HK-2 (cell line): ENCODE measurements around the gene RAD51B.

Experiments
- DNase-seq: peaks from one replicate; pipeline ENCODE4 v3.0.0-alpha.2; 2018; ENCODE audit not compliant: unreplicated experiment

RAD51B gene

GRCh38 chr14:68363843-68364767 is 544.5 kb downstream of the RAD51B start:
- no peak for DNase-seq

DNA sequence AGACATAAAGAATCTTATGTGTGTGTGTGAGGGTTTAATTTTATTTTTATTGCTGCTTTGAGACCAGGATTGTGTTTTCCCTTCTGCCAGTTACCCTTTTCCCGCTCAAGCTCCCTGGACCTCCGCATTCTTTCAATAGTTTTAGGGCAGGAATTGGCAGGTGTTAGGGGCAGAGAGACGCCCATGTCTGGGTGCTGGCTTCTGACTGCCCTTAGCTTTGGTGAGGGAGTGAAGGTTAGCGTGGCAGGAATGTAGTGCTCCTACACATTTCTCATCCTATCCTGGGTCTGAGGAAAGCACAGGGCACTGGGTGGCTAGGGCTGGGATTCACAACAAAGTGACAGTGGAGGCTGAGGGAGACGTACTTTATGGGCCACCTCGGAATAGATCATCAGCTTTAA is 545.2 kb downstream of the RAD51B start:
- no peak for DNase-seq

- no peak for DNase-seq
Measured at GRCh38 chr14:68365228-68365627, 545.6 kb downstream of the RAD51B start.

GRCh38 chr14:68366656-68367055 is 547.1 kb downstream of the RAD51B start:
- DNase-seq, result no peak

GRCh38 chr14:68367536-68367935 is 548.0 kb downstream of the RAD51B start:
- DNase-seq, result no peak

- DNase-seq, result no peak
Measured at GRCh38 chr14:68368850-68369249, 549.3 kb downstream of the RAD51B start.

- DNase-seq, result no peak
Measured at GRCh38 chr14:68369281-68370056, 549.9 kb downstream of the RAD51B start.

- DNase-seq, result no peak
Measured at GRCh38 chr14:68370057-68370360, 550.4 kb downstream of the RAD51B start.

DNA sequence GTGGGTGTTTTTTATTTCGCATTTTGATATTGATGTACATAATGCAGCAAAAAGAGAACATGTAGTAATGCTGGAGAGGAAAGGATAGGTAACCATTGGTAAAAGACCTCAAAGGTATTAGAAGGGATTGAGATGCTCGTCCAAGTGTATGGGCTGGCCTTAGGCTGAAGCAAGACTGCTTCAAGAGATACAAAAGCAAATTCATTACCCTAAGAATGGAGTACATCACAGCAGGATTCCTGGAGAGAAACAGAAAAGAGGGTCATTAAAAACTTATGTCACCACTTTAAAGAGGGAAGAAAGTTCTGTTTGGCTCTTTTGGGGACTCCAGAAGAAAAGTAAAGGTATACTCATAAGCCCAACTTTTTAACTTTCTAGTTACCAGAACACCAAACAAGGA is 552.8 kb downstream of the RAD51B start:
- no peak for DNase-seq

DNA sequence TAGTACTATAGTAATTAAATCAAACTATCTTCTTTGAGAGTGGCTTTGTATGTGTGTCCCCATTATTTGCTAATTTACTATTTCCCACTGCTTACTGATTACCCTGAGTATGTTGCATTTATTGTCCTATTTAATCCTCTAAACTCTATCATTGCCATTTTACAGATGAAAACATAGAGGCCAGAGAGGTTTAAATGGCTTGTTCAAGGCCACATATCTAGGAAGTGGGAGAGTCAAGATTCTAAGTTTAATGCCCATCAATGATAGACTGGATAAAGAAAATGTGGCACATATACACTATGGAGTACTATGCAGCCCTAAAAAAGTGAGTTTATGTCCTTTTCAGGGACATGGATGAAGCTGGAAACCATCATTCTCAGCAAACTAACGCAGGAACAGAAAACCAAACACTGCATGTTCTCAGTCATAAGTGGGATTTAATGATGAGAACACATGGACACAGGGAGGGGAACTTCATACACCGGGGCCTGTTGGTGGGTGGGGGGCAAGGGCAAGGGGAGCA is 553.6 kb downstream of the RAD51B start:
- no peak for DNase-seq

GRCh38 chr14:68373847-68374444 is 554.4 kb downstream of the RAD51B start:
- no peak for DNase-seq

DNA sequence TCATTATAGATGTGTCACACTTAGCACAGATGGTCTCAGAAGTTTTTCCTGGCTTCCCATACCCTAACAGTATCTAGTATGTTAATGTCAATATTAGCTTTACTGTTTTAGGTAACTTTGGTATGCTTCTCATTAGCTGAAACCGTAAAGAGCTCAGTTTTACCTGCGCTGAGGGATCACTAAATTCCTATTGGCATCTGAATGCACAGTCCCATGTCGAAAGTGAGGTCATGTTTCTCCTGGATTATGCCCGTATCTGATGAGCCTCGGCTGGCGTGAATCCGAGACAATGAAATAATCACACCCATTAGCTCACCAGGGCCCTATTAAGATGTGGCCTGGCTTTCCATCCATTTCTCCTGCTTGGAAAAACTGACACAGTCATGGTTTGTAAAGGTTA is 555.1 kb downstream of the RAD51B start:
- no peak for DNase-seq

- no peak for DNase-seq
Measured at GRCh38 chr14:68375376-68375775, 555.8 kb downstream of the RAD51B start.

GRCh38 chr14:68376067-68376779 is 556.6 kb downstream of the RAD51B start:
- no peak for DNase-seq

GRCh38 chr14:68377006-68377405 is 557.4 kb downstream of the RAD51B start:
- DNase-seq, result no peak

- DNase-seq, result no peak
Measured at GRCh38 chr14:68377459-68377858, 557.9 kb downstream of the RAD51B start.

GRCh38 chr14:68379510-68380328 is 560.1 kb downstream of the RAD51B start:
- DNase-seq, result no peak

DNA sequence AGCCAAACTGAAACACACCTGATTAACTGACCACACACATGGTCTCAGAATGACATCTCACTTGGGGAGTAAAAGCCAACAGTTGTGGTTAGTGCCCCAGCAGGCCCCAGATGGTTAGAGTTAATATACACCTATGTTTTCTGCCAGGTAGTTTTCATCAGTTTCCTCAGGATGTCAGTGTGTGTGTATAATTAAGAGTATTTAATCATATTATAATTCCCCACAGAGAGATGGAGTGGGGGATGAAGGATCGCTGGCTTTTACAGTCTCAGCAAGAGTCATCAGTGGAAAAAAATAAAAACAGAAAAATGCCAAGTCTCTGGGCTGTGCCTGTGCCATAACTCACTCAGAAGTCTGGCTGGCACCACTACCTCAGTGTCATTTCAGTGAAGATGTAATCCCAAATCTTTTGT is 560.8 kb downstream of the RAD51B start:
- DNase-seq, result no peak

GRCh38 chr14:68384335-68384734 is 564.8 kb downstream of the RAD51B start:
- DNase-seq, result no peak

GRCh38 chr14:68384881-68385280 is 565.3 kb downstream of the RAD51B start:
- DNase-seq, result no peak

GRCh38 chr14:68386446-68386845 is 566.9 kb downstream of the RAD51B start:
- DNase-seq, result no peak
